ENCODE results near the gene PFN1.
"Not testable (repeated sequence)": the region's sequence is repeated elsewhere in the genome, so short reads cannot be mapped to it uniquely, and the experiment has no call there.

The PFN1 gene

GRCh38 chr17:4945176-4945943, 3.0 kb downstream of the PFN1 start:
- DNase-seq (ENCODE audit: low spot score) = peak; percentile 85

DNA sequence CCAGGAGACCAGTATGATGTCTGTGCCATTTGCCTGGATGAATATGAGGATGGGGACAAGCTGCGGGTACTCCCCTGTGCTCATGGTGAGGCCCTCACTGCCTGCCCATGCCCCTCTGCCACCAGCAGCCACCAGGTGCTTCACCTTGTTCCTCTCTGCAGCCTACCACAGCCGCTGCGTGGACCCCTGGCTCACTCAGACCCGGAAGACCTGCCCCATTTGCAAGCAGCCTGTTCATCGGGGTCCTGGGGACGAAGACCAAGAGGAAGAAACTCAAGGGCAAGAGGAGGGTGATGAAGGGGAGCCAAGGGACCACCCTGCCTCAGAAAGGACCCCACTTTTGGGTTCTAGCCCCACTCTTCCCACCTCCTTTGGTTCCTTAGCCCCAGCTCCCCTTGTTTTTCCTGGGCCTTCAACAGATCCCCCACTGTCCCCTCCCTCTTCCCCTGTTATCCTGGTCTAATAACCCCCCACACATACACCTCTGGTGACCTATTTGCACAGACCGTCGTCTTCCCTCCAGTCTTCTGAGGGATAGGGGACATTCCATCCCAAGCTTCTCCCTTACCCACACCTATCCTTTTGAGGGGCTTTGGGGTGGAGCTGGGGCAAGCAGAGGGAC, 3.7 kb downstream of the PFN1 start:
- DNase-seq (ENCODE audit: low spot score) = no peak

GRCh38 chr17:4944163-4944553, 4.2 kb downstream of the PFN1 start:
- DNase-seq (ENCODE audit: low spot score) = peak; percentile 62

GRCh38 chr17:4942760-4943508, 5.4 kb downstream of the PFN1 start:
- DNase-seq (ENCODE audit: low spot score) = no peak

DNA sequence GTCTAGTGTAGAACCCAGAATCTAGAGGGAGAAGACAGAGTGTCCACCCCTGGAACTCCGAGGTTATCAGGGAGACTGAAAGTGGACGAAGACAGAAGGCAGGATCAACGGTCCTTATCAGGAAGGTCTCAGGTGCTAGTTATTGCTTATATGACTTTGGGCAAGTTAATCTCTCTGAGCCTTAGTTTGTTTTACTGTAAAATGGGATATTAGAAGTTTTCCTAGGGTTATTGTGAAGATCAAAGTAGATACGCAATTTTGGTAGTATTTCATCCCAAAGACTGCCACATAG, 7.1 kb downstream of the PFN1 start:
- no peak for DNase-seq (ENCODE audit: low spot score)

- no peak for DNase-seq (ENCODE audit: low spot score)
Observed at GRCh38 chr17:4940555-4941318, 7.6 kb downstream of the PFN1 start.

GRCh38 chr17:4939796-4940554, 8.4 kb downstream of the PFN1 start, which contains the start of the genes RNF167 and SLC25A11:
TSS of gene RNF167 (plus strand) at chr17:4940268. CDS start at chr17:4940910, 642 bp downstream.
TSS of gene SLC25A11 (minus strand) at chr17:4940046. CDS start at chr17:4939910, 136 bp downstream.
- DNase-seq (ENCODE audit: low spot score) = peak; percentile 99

DNA sequence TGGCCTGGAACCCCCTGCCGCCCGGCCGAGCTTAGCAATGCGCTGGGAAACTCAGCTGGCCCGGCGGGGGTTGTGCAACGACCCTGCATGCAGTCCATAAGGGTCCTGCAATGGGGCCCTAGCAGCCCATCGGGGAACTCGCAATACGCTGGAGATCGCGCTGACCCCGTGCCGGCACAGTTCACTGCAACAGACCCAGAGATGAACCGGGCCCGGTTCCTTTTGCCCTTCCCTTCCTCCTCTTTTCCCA, 8.9 kb downstream of the PFN1 start:
- no peak for DNase-seq (ENCODE audit: low spot score)

DNA sequence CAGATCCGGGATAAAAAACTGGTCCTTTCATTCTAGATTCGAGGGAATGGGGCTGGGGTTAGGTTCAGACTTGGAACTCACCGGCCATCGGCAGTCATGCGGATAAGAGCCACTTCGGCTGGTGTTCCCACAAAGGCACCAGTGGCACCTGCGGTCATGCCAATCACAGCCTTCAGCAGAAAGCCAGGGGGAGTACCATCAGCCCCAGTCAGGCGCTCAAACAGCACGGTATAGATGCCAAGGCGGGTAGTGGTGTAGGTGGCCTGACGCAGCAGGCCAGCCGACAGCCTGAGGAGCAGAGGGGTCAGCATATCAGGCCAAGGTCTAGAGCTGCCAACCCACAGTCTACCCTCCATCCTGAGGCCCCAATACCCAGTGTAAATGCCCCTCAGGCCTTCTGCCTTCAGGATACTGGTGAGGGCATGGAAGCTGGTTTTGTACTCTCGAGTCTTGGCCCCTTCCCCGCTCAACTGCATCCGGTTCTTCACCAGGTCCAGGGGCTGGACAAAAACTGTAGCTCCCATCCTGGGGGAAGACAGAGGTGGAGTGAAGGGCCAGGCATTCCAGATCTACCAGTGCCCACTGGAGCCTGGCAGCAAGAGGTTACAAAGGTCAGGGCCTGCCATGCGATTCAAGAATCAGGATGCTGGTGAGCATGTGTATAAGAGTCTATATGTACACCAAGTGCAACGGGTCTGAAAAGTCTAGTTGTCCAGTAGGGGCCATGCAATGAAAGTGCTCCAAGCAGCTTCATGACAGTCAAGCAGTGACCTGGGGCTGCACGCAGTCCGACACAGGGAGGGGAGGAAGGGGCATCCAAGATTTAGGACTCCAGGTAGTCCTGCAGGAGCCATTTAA, 9.4 kb downstream of the PFN1 start:
- no peak for DNase-seq (ENCODE audit: low spot score)

DNA sequence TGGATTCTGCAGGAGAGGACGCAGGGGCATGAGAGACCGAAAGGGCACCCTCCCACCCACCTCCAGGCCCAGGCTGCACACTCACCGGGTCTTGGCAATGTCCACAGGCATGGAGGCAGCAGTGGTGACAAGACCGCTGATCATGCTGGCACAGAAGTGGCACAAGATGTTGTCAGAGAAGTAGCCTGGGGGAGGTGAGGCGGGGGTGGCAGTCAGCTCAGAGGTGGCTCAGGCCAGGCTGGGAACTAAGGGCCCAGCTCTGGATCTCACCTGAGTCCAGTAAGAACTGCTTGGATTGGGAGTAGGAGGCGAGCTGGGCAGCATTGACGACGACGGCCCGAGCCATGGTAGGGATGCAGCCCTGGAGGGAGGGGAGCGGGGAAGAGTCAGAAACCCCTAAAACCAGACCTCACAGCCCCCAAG, 10.2 kb downstream of the PFN1 start:
- no peak for DNase-seq (ENCODE audit: low spot score)

GRCh38 chr17:4937553-4937952, 10.8 kb downstream of the PFN1 start:
- DNase-seq (ENCODE audit: low spot score) = no peak

DNA sequence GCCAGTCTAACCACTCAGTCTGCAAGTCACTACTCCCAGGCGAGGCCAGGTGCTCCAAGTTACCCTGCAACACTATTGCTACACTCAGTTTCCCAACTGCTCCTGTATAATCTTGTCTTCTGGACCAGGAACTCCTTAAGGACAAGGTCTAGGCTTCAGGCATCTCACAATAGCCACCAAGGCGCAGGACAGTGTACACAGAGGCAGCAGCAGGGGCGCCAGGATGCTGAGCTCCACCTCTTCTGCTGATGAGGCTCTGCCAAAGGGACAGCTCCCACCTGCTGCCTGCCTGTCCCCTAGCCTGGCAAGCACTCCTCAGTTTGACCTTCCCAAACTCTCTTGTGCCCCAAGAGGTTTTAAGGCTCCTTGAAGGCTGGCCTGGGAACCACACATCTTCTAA, 11.9 kb downstream of the PFN1 start:
- no peak for DNase-seq (ENCODE audit: low spot score)

- no peak for DNase-seq (ENCODE audit: low spot score)
Observed at GRCh38 chr17:4935650-4936049, 12.7 kb downstream of the PFN1 start.

GRCh38 chr17:4934173-4934979, 14.0 kb downstream of the PFN1 start:
- no peak for DNase-seq (ENCODE audit: low spot score)

GRCh38 chr17:4933646-4934045, 14.7 kb downstream of the PFN1 start:
- no peak for DNase-seq (ENCODE audit: low spot score)

DNA sequence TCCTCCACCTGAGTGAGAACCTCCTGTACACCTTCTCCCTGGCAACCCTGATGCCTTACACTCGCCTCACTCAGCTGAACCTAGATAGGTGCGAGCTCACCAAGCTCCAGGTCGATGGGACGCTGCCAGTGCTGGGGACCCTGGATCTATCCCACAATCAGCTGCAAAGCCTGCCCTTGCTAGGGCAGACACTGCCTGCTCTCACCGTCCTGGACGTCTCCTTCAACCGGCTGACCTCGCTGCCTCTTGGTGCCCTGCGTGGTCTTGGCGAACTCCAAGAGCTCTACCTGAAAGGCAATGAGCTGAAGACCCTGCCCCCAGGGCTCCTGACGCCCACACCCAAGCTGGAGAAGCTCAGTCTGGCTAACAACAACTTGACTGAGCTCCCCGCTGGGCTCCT, 15.6 kb downstream of the PFN1 start:
- DNase-seq (ENCODE audit: low spot score) = no peak

- no peak for DNase-seq (ENCODE audit: low spot score)
Observed at GRCh38 chr17:4931963-4932362, 16.4 kb downstream of the PFN1 start, which contains the start of gene GP1BA. TSS of gene GP1BA (plus strand) at chr17:4932277. CDS start at chr17:4932605, 328 bp downstream.

- DNase-seq (ENCODE audit: low spot score) = no peak
Observed at GRCh38 chr17:4928881-4929280, 19.4 kb downstream of the PFN1 start.

GRCh38 chr17:4926577-4927335, 21.6 kb downstream of the PFN1 start:
- not testable (repeated sequence) for DNase-seq (ENCODE audit: low spot score)

Data from CD4-positive, alpha-beta T cell treated with Interleukin-15 for 4 hours (primary cell).